ENCODE measurements around the gene STX8. TPM values are rescaled to one million over a fixed set of nuclear protein-coding genes. Genes with fewer than 3 reads are reported as not detected.

Gene STX8
- total RNA-seq, 2 donors from 2014 or later, result 38.8 to 60.8 TPM

GRCh38 chr17:9294661-9295210 is 280.9 kb downstream of the STX8 start:
- TF ChIP-seq CTCF (IDR thresholded peaks at IDR 0.05), result no peak
- Histone ChIP-seq H3K27me3 (no peaks in the 10 kb centered on the region), H3K36me3 (no peaks in the 10 kb centered on the region), H3K4me1 (peaks cover 0 to 9% of the 10 kb centered on the region in 2 donors), H3K4me3 (no peak overlapping the region), H3K27ac (no peak overlapping the region), H3K9me3 (no peaks in the 10 kb centered on the region)
- no peak for DNase-seq (ENCODE audit: low spot score)

GRCh38 chr17:9292561-9292941 is 283.1 kb downstream of the STX8 start:
- H3K36me3 ChIP-seq, result no peaks in the 10 kb centered on the region
- no peak overlapping the region for H3K4me3 ChIP-seq
- TF ChIP-seq CTCF (IDR thresholded peaks at IDR 0.05), result no peak
- H3K27ac ChIP-seq, result peak overlapping the region; percentile 32 to 44
- no peak for DNase-seq (ENCODE audit: low spot score)
- H3K9me3 ChIP-seq, result no peaks in the 10 kb centered on the region
- H3K4me1 ChIP-seq, result peaks cover 0 to 9% of the 10 kb centered on the region in 2 donors
- no peaks in the 10 kb centered on the region for H3K27me3 ChIP-seq

GRCh38 chr17:9291912-9292560 is 283.6 kb downstream of the STX8 start:
- TF ChIP-seq CTCF (IDR thresholded peaks at IDR 0.05), result peak; percentile 62 to 89
- H3K27me3 ChIP-seq, result no peaks in the 10 kb centered on the region
- no peaks in the 10 kb centered on the region for H3K36me3 ChIP-seq
- DNase-seq (ENCODE audit: low spot score), result peak; percentile 60
- H3K27ac ChIP-seq, result peak overlapping the region; percentile 32 to 44
- H3K9me3 ChIP-seq, result no peaks in the 10 kb centered on the region
- H3K4me3 ChIP-seq, result no peak overlapping the region
- peaks cover 0 to 9% of the 10 kb centered on the region in 2 donors for H3K4me1 ChIP-seq

GRCh38 chr17:9290226-9290613 is 285.4 kb downstream of the STX8 start:
- H3K36me3 ChIP-seq, result no peaks in the 10 kb centered on the region
- peaks cover 0 to 9% of the 10 kb centered on the region in 2 donors for H3K4me1 ChIP-seq
- DNase-seq (ENCODE audit: low spot score), result no peak
- no peaks in the 10 kb centered on the region for H3K9me3 ChIP-seq
- H3K27me3 ChIP-seq, result no peaks in the 10 kb centered on the region
- no peak for TF ChIP-seq CTCF (IDR thresholded peaks at IDR 0.05)
- H3K27ac ChIP-seq, result no peak overlapping the region
- no peak overlapping the region for H3K4me3 ChIP-seq

- no peak overlapping the region for H3K4me3 ChIP-seq
- no peaks in the 10 kb centered on the region for H3K36me3 ChIP-seq
- H3K9me3 ChIP-seq, result no peaks in the 10 kb centered on the region
- DNase-seq (ENCODE audit: low spot score), result no peak
- H3K27ac ChIP-seq, result no peak overlapping the region
- no peaks in the 10 kb centered on the region for H3K27me3 ChIP-seq
- TF ChIP-seq CTCF (IDR thresholded peaks at IDR 0.05), result no peak
- peaks cover 0 to 6% of the 10 kb centered on the region in 2 donors for H3K4me1 ChIP-seq
Measured at GRCh38 chr17:9287306-9287705, 288.3 kb downstream of the STX8 start.

- no peak for DNase-seq (ENCODE audit: low spot score)
- Histone ChIP-seq H3K9me3 (no peaks in the 10 kb centered on the region), H3K27me3 (no peaks in the 10 kb centered on the region), H3K4me1 (no peaks in the 10 kb centered on the region), H3K27ac (no peak overlapping the region), H3K36me3 (no peaks in the 10 kb centered on the region), H3K4me3 (no peak overlapping the region)
- TF ChIP-seq CTCF (IDR thresholded peaks at IDR 0.05), result no peak
Measured at GRCh38 chr17:9286434-9286833, 289.2 kb downstream of the STX8 start.
